H9 (cell line): ENCODE measurements around the gene ATRN. TPM values are rescaled to one million over a fixed set of nuclear protein-coding genes. Genes with fewer than 3 reads are reported as not detected.

Experiments
- DNase-seq: peaks from one replicate; pipeline ENCODE4 v3.0.0-alpha.2; 2017
- H2AFZ ChIP-seq: one replicate; pipeline ENCODE4 v1.6.1; 2013; ENCODE audit warnings: mild to moderate bottlenecking, low read length, control low read depth, moderate library complexity
- H2AK5ac ChIP-seq: 2 replicates; pipeline ENCODE4 v1.6.1; 2013; ENCODE audit warnings: low read length, control low read depth, mixed read lengths; ENCODE audit not compliant: insufficient read length
- H2BK120ac ChIP-seq: one replicate; pipeline ENCODE4 v1.6.1; 2013; ENCODE audit warnings: low read depth, mild to moderate bottlenecking, low read length, control low read depth, inconsistent platforms; ENCODE audit not compliant: poor library complexity, severe bottlenecking
- H2BK12ac ChIP-seq: 2 replicates; pipeline ENCODE4 v1.6.1; 2013; ENCODE audit warnings: low read length, control low read depth, mixed read lengths, low read depth; ENCODE audit not compliant: insufficient read length
- H2BK15ac ChIP-seq: 2 replicates; pipeline ENCODE4 v1.6.1; 2013; ENCODE audit warnings: low read depth, low read length, control low read depth
- H2BK20ac ChIP-seq: one replicate; pipeline ENCODE4 v1.6.1; 2013; ENCODE audit warnings: low read depth, mild to moderate bottlenecking, low read length, control low read depth, inconsistent platforms; ENCODE audit not compliant: poor library complexity, severe bottlenecking
- H2BK5ac ChIP-seq: 2 replicates; pipeline ENCODE4 v1.6.1; 2013; ENCODE audit warnings: low read length, control low read depth, mixed read lengths; ENCODE audit not compliant: insufficient read length
- H3K14ac ChIP-seq: 2 replicates; pipeline ENCODE4 v1.6.1; 2013; ENCODE audit warnings: low read length, control low read depth; ENCODE audit not compliant: insufficient read depth
- H3K18ac ChIP-seq: 2 replicates; pipeline ENCODE4 v1.6.1; 2013; ENCODE audit warnings: low read depth, mild to moderate bottlenecking, mixed read lengths, low read length, control low read depth; ENCODE audit not compliant: insufficient read length
- H3K23ac ChIP-seq: 2 replicates; pipeline ENCODE4 v1.6.1; 2013; ENCODE audit warnings: low read length, control low read depth, mixed read lengths, low read depth; ENCODE audit not compliant: insufficient read length
- H3K23me2 ChIP-seq: 2 replicates; pipeline ENCODE4 v1.6.1; 2013; ENCODE audit warnings: low read depth, mild to moderate bottlenecking, mixed read lengths, low read length, control low read depth; ENCODE audit not compliant: insufficient read length, poor library complexity, severe bottlenecking
- H3K27ac ChIP-seq: 2 replicates; pipeline ENCODE4 v1.5.1; 2013; ENCODE audit warnings: low read length, control low read depth, mixed read lengths, low read depth; ENCODE audit not compliant: insufficient read length
- H3K27me3 ChIP-seq: 2 replicates; pipeline ENCODE4 v1.6.1; 2013; ENCODE audit warnings: low read length, control low read depth, inconsistent platforms; ENCODE audit not compliant: insufficient read depth
- H3K4ac ChIP-seq: 2 replicates; pipeline ENCODE4 v1.6.1; 2013; ENCODE audit warnings: low read depth, mild to moderate bottlenecking, control low read depth, inconsistent platforms, low read length, moderate library complexity
- H3K4me1 ChIP-seq: 2 replicates; pipeline ENCODE4 v1.6.1; 2013; ENCODE audit warnings: low read length, control low read depth, inconsistent platforms; ENCODE audit not compliant: insufficient read depth
- H3K4me2 ChIP-seq: 2 replicates; pipeline ENCODE4 v1.6.1; 2013; ENCODE audit warnings: low read length, control low read depth, mixed read lengths; ENCODE audit not compliant: insufficient read length, insufficient read depth
- H3K56ac ChIP-seq: 2 replicates; pipeline ENCODE4 v1.6.1; 2013; ENCODE audit warnings: low read depth, mild to moderate bottlenecking, mixed read lengths, low read length, control low read depth; ENCODE audit not compliant: insufficient read length
- H3K79me1 ChIP-seq: 2 replicates; pipeline ENCODE4 v1.6.1; 2013; ENCODE audit warnings: low read depth, mild to moderate bottlenecking, moderate library complexity, low read length, control low read depth, inconsistent platforms; ENCODE audit not compliant: insufficient read depth, poor library complexity, severe bottlenecking
- H3K79me2 ChIP-seq: 2 replicates; pipeline ENCODE4 v1.6.1; 2013; ENCODE audit warnings: low read length, control low read depth, inconsistent platforms; ENCODE audit not compliant: insufficient read depth
- H3K9ac ChIP-seq: 2 replicates; pipeline ENCODE4 v1.6.1; 2013; ENCODE audit warnings: low read length, control low read depth, mixed read lengths; ENCODE audit not compliant: insufficient read length; ENCODE audit errors: extremely low read depth
- H3K9me3 ChIP-seq: one replicate; pipeline ENCODE4 v1.6.1; 2013; ENCODE audit warnings: low read depth, low read length, inconsistent platforms; ENCODE audit not compliant: control insufficient read depth
- H3T11ph ChIP-seq: one replicate; pipeline ENCODE4 v1.6.1; 2013; ENCODE audit warnings: mild to moderate bottlenecking, low read length, control low read depth, inconsistent platforms
- H4K20me1 ChIP-seq: one replicate; pipeline ENCODE4 v1.6.1; 2013; ENCODE audit not compliant: control insufficient read depth, insufficient read length, insufficient read depth
- H4K5ac ChIP-seq: 2 replicates; pipeline ENCODE4 v1.6.1; 2013; ENCODE audit warnings: low read depth, mild to moderate bottlenecking, mixed read lengths, low read length, control low read depth; ENCODE audit not compliant: insufficient read length
- H4K8ac ChIP-seq: replicated peaks from 2 replicates; pipeline ENCODE4 v1.6.1; 2013; ENCODE audit warnings: low read length, control low read depth, mixed read lengths, low read depth; ENCODE audit not compliant: insufficient read length
- H4K91ac ChIP-seq: 2 replicates; pipeline ENCODE4 v1.6.1; 2013; ENCODE audit warnings: low read depth, mild to moderate bottlenecking, moderate library complexity, mixed read lengths, low read length, control low read depth; ENCODE audit not compliant: insufficient read length
- H3K27ac Mint-ChIP-seq, 3 experiments: 2 replicates in 2 of 3; 3 replicates in 1 of 3; pipeline ENCODE4 v1.8.0; 2020 to 2021; ENCODE audit warnings: mixed read lengths in 3 of 3, mild to moderate bottlenecking in 1 of 3, moderate library complexity in 1 of 3
- H3K27me3 Mint-ChIP-seq: 2 replicates; pipeline ENCODE4 v1.8.0; 2021; ENCODE audit warnings: low read depth, mild to moderate bottlenecking, moderate library complexity, mixed read lengths
- H3K36me3 Mint-ChIP-seq, 3 experiments: 2 replicates in 2 of 3; 3 replicates in 1 of 3; pipeline ENCODE4 v1.8.0; 2020 to 2021; ENCODE audit warnings: low read depth in 3 of 3, mixed read lengths in 3 of 3; ENCODE audit not compliant: insufficient read depth in 1 of 3
- H3K4me1 Mint-ChIP-seq, 2 experiments: 2 replicates each; pipeline ENCODE4 v1.8.0; 2020; ENCODE audit warnings: mixed read lengths in 2 of 2
- H3K4me3 Mint-ChIP-seq, 2 experiments: 2 replicates in 1 of 2; 3 replicates in 1 of 2; pipeline ENCODE4 v1.8.0; 2020 to 2021; ENCODE audit warnings: mild to moderate bottlenecking in 2 of 2, mixed read lengths in 2 of 2, moderate library complexity in 1 of 2
- H3K9me3 Mint-ChIP-seq, 2 experiments: 2 replicates in 1 of 2; 3 replicates in 1 of 2; pipeline ENCODE4 v1.8.0; 2020; ENCODE audit warnings: mild to moderate bottlenecking in 2 of 2, mixed read lengths in 2 of 2, moderate library complexity in 1 of 2
- WGBS: extraction: QIAGEN DNeasy Blood & Tissue Kit; methylation state at CpG from one replicate; pipeline ENCODE4 v1.1.7; 2013; ENCODE audit warnings: missing lambda C conversion rate, low lambda C conversion rate, mixed read lengths; ENCODE audit not compliant: insufficient read length; ENCODE audit errors: extremely low coverage; 5-methylcytosine and 5-hydroxymethylcytosine counted together
- total RNA-seq: library from RNA; stranded (reverse); gene quantifications from 2 replicates; pipeline ENCODE4 v1.2.1, GENCODE V29; 2021
- TF ChIP-seq, protein P1 (sequence below): fragments of 200-600 bp; sonication (generic); conservative IDR thresholded peaks from 3 replicates; pipeline ENCODE4 v1.8.0; 2021; ENCODE audit warnings: antibody characterized with exemption, mild to moderate bottlenecking

ATRN gene
- total RNA-seq, 1 experiment from 2014 or later = 23.1 TPM

DNA sequence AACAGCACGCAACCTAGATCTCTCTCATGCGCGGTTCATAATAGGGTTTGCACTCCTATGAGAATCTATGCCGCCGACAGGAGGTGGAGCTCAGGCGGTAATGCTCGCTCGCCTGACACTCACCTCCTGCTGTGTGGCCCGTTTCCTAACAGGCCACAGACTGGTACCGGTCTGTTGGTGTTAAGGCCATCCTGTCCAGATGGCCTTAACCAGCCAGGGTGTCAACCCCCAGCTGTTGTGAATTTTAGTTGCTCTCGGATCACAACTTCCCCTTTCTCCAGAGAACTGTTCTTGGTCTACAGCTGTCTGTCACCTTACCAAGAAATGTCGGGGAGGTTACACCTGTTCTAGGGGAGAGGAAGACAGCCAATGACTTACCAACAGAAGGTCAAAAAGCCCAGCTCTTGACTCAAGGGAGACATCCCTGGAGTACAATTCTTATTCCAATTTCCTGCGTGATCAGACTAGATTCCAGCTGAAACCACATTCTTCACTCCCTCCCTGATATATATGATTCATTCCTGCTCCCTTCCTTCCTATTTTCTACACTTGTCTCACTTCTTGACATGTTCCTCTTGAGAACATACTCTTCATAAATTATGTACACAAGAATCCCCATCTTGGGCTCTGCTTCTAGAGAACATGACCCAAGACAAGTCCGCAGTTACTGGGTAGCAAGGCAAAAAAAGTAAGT lies 40.3 kb upstream of the ATRN start:
- no peak for DNase-seq
- H4K20me1 ChIP-seq = no peaks in the 10 kb centered on the region
- H2AFZ ChIP-seq = no peak overlapping the region
- Mint-ChIP-seq H3K9me3 (no peaks in the 10 kb centered on the region), H3K36me3 (no peaks in the 10 kb centered on the region), H3K4me3 (no peak overlapping the region), H3K27ac (no peak overlapping the region), H3K4me1 (peaks cover 4 to 6% of the 10 kb centered on the region in 2 experiments; a peak in 3 of 4 replicates), H3K27me3 (no peaks in the 10 kb centered on the region)
- no peak overlapping the region for H3T11ph ChIP-seq
- H3K23ac ChIP-seq = no peak overlapping the region
- H3K4me2 ChIP-seq = no peak overlapping the region
- H3K27me3 ChIP-seq = no peaks in the 10 kb centered on the region
- no peak overlapping the region for H3K14ac ChIP-seq
- H3K79me2 ChIP-seq = no peaks in the 10 kb centered on the region
- H3K4me1 ChIP-seq = no peaks in the 10 kb centered on the region
- H3K4ac ChIP-seq = no peak overlapping the region
- no peak overlapping the region for H4K5ac ChIP-seq
- H4K91ac ChIP-seq = no peak overlapping the region
- WGBS = no CpG with 5 or more reads among the region's 14 CpGs
- no peak overlapping the region for H2BK120ac ChIP-seq
- H2BK15ac ChIP-seq = no peak overlapping the region
- no peak overlapping the region for H2BK12ac ChIP-seq
- H3K9ac ChIP-seq = no peak overlapping the region
- no peak overlapping the region for H2BK20ac ChIP-seq
- H4K8ac ChIP-seq = no peak overlapping the region
- H3K79me1 ChIP-seq = no peaks in the 10 kb centered on the region
- no peaks in the 10 kb centered on the region for H3K23me2 ChIP-seq
- TF ChIP-seq, protein P1, sequence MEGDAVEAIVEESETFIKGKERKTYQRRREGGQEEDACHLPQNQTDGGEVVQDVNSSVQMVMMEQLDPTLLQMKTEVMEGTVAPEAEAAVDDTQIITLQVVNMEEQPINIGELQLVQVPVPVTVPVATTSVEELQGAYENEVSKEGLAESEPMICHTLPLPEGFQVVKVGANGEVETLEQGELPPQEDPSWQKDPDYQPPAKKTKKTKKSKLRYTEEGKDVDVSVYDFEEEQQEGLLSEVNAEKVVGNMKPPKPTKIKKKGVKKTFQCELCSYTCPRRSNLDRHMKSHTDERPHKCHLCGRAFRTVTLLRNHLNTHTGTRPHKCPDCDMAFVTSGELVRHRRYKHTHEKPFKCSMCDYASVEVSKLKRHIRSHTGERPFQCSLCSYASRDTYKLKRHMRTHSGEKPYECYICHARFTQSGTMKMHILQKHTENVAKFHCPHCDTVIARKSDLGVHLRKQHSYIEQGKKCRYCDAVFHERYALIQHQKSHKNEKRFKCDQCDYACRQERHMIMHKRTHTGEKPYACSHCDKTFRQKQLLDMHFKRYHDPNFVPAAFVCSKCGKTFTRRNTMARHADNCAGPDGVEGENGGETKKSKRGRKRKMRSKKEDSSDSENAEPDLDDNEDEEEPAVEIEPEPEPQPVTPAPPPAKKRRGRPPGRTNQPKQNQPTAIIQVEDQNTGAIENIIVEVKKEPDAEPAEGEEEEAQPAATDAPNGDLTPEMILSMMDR = no peak
- no peak overlapping the region for H3K27ac ChIP-seq
- H3K18ac ChIP-seq = no peak overlapping the region
- H3K56ac ChIP-seq = no peak overlapping the region
- no peak overlapping the region for H2AK5ac ChIP-seq
- H3K9me3 ChIP-seq = no peaks in the 10 kb centered on the region
- no peak overlapping the region for H2BK5ac ChIP-seq
